Esophagus muscularis mucosa (tissue), 3 donors: ENCODE measurements around the gene RUNX1.

ENCODE experiments used
- EP300 ChIP-seq: sonication (generic); formaldehyde crosslinking; IDR thresholded peaks from one replicate; pipeline ENCODE4 v1.6.1; 2017; ENCODE audit warnings: antibody characterized with exemption
- POLR2A ChIP-seq: fragments of 450-650 bp; IDR thresholded peaks from one replicate; pipeline ENCODE4 v1.6.1; 2017; ENCODE audit warnings: antibody characterized with exemption, moderate library complexity, mild to moderate bottlenecking, low read depth
- POLR2AphosphoS5 ChIP-seq, 2 donors: sonication (generic); formaldehyde crosslinking; IDR thresholded peaks; one replicate each; pipeline ENCODE4 v1.6.1; 2017; ENCODE audit warnings: antibody characterized with exemption in 2 of 2

GRCh38 chr21:34904526-34905217 lies 144.4 kb downstream of the RUNX1 start:
- TF ChIP-seq EP300 (no peak), POLR2A (no peak), POLR2AphosphoS5 (IDR thresholded peaks at IDR 0.05) (no peak)
